ENCODE measurements around the gene GSTP1. TPM values are rescaled to one million over a fixed set of nuclear protein-coding genes. Genes with fewer than 3 reads are reported as not detected.
"Not testable (repeated sequence)": the region's sequence is repeated elsewhere in the genome, so short reads cannot be mapped to it uniquely, and the experiment has no call there.

GSTP1 gene
- total and polyA plus RNA-seq, 11 donors, result 294 to 830 (median 393) TPM

- Histone ChIP-seq H3K27ac (no peak overlapping the region), H3K36me3 (no peaks in the 10 kb centered on the region), H3K4me3 (no peak overlapping the region), H3K27me3 (no peaks in the 10 kb centered on the region), H3K4me1 (no peaks in the 10 kb centered on the region), H3K9me3 (peaks cover 0 to 6% (median 0%) of the 10 kb centered on the region in 12 donors)
- intact Hi-C loops (cut with DNase I), result no loop called here
- DNase-seq (no peak), ATAC-seq (no peak)
- 71 to 88% (median 75%) methylated on average over 1 of the region's 1 CpG for WGBS, 4 donors
- no peak for TF ChIP-seq POLR2A (IDR thresholded peaks at IDR 0.05)
- no peak for TF ChIP-seq CTCF (IDR thresholded peaks at IDR 0.05)
Measured at GRCh38 chr11:67599149-67599548, 15.5 kb downstream of the GSTP1 start.

DNA sequence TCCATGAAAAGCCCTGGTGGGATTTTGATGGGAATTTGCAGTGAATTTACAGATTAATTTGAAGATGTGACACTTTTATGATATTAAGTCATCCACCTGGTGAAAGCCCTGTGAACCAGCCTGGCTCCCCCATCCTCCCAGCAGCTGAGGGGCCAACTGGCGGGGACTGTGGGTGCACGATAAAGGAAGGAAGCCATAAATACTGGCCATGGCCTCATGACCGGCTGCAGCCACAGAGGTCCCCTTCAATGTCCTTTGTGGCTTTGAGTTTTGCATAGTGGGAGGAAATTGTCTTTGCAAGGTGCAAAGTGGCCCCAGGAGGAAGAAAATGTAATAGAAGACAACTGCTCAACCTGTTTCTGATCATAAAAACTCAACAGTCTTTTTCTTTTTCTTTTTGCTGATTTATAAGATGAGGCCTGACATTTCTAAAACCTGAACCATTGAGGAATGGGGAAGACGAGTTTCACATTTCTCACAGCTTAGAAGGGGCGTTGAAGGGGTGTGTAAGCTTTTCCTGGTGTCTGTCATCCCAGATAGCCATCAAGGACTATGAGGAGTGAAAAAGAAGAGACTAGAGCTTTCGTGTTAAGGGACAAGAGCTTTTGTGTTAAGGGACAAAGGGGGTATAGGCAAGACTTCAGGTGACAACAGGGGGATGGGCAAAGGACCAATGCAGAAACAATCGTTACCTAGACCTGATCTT lies 16.9 kb downstream of the GSTP1 start:
- Histone ChIP-seq H3K27ac (no peak overlapping the region), H3K4me3 (no peak overlapping the region), H3K4me1 (no peaks in the 10 kb centered on the region), H3K27me3 (no peaks in the 10 kb centered on the region), H3K36me3 (no peaks in the 10 kb centered on the region), H3K9me3 (peaks cover 0 to 6% (median 0%) of the 10 kb centered on the region in 12 donors)
- ATAC-seq, result no peak
- 62 to 71% (median 64%) methylated on average over 7 of the region's 7 CpGs for WGBS, 4 donors
- intact Hi-C loops (cut with DNase I), result no loop called here
- TF ChIP-seq CTCF (IDR thresholded peaks at IDR 0.05), result no peak
- no peak for TF ChIP-seq POLR2A (IDR thresholded peaks at IDR 0.05)
- DNase-seq, result no peak

- Histone ChIP-seq H3K36me3 (no peaks in the 10 kb centered on the region), H3K4me3 (no peak overlapping the region), H3K4me1 (peaks cover 0 to 6% (median 2%) of the 10 kb centered on the region in 12 donors), H3K27ac (no peak overlapping the region), H3K9me3 (peaks cover 0 to 6% (median 0%) of the 10 kb centered on the region in 12 donors), H3K27me3 (no peaks in the 10 kb centered on the region)
- no peak for TF ChIP-seq POLR2A (IDR thresholded peaks at IDR 0.05)
- no peak for TF ChIP-seq CTCF (IDR thresholded peaks at IDR 0.05)
- DNase-seq (no peak), ATAC-seq (no peak)
- intact Hi-C loops (cut with DNase I), result no loop called here
- 92 to 96% (median 96%) methylated on average over 7 of the region's 7 CpGs for WGBS, 4 donors
Measured at GRCh38 chr11:67601098-67601497, 17.5 kb downstream of the GSTP1 start.

DNA sequence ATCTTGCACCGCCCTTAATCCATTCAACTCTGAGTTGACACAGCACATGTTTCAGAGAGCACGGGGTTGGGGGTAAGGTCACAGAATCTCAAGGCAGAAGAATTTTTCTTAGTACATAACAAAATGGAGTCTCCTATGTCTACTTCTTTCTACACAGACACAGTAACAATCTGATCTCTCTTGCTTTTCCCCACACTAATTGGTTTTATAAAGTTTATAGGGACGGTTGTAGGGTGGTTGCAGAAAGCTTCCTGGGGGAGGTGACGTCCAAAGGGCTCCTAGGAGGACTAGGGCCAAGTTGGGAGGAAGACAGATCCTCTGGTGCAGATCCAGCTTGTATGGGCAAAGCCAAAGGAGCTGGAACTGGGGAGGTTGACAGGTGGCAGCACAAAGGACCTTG lies 20.5 kb downstream of the GSTP1 start:
- intact Hi-C loops (cut with DNase I); ATAC-seq; H3K9me3 ChIP-seq; H3K27me3 ChIP-seq; DNase-seq; H3K4me3 ChIP-seq; H3K27ac ChIP-seq: not testable (repeated sequence)
- Histone ChIP-seq H3K4me1 (peaks cover 3 to 23% (median 17%) of the 10 kb centered on the region in 12 donors), H3K36me3 (peaks cover 0 to 10% (median 8%) of the 10 kb centered on the region in 9 donors)
- WGBS, 4 donors, result 73 to 93% (median 79%) methylated on average over 2 to 3 of the region's 4 CpGs

GRCh38 chr11:67604815-67605214 lies 21.2 kb downstream of the GSTP1 start:
- H3K4me3 ChIP-seq, result no peak overlapping the region
- H3K9me3 ChIP-seq, result no peaks in the 10 kb centered on the region
- intact Hi-C loops (cut with DNase I), result no loop called here
- DNase-seq (no peak), ATAC-seq (no peak)
- no peaks in the 10 kb centered on the region for H3K27me3 ChIP-seq
- H3K27ac ChIP-seq, result no peak overlapping the region
- 70 to 93% (median 86%) methylated on average over 2 of the region's 2 CpGs for WGBS, 4 donors
- H3K36me3 ChIP-seq, result peaks cover 0 to 17% (median 15%) of the 10 kb centered on the region in 9 donors
- H3K4me1 ChIP-seq, result peaks cover 3 to 23% (median 17%) of the 10 kb centered on the region in 12 donors
- TF ChIP-seq CTCF (IDR thresholded peaks at IDR 0.05) (no peak), POLR2A (IDR thresholded peaks at IDR 0.05) (no peak)
